ENCODE results near the gene EPHA2. TPM values are rescaled to one million over a fixed set of nuclear protein-coding genes. Genes with fewer than 3 reads are reported as not detected.

Gene EPHA2
- total and polyA plus RNA-seq, 2 experiments from 2014 or later: 9.8 to 26.2 TPM

- Histone ChIP-seq H3K27ac (no peak overlapping the region), H3K4me1 (ENCODE audit: low read depth) (peaks cover 8% of the 10 kb centered on the region), H3K27me3 (no peaks in the 10 kb centered on the region), H3K4me3 (no peak overlapping the region), H3K36me3 (peaks cover 38% of the 10 kb centered on the region), H3K9me3 (ENCODE audit: low read depth) (no peaks in the 10 kb centered on the region)
- no peak for DNase-seq (ENCODE audit: low read depth in 1 of 2, low spot score in 1 of 2)
- TF ChIP-seq, protein P1, sequence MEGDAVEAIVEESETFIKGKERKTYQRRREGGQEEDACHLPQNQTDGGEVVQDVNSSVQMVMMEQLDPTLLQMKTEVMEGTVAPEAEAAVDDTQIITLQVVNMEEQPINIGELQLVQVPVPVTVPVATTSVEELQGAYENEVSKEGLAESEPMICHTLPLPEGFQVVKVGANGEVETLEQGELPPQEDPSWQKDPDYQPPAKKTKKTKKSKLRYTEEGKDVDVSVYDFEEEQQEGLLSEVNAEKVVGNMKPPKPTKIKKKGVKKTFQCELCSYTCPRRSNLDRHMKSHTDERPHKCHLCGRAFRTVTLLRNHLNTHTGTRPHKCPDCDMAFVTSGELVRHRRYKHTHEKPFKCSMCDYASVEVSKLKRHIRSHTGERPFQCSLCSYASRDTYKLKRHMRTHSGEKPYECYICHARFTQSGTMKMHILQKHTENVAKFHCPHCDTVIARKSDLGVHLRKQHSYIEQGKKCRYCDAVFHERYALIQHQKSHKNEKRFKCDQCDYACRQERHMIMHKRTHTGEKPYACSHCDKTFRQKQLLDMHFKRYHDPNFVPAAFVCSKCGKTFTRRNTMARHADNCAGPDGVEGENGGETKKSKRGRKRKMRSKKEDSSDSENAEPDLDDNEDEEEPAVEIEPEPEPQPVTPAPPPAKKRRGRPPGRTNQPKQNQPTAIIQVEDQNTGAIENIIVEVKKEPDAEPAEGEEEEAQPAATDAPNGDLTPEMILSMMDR (IDR thresholded peaks at IDR 0.05; ENCODE audit: low read depth, low read length): no peak
These were observed 21.6 kb downstream of the EPHA2 start for GRCh38 chr1:16134066-16134801.

DNA sequence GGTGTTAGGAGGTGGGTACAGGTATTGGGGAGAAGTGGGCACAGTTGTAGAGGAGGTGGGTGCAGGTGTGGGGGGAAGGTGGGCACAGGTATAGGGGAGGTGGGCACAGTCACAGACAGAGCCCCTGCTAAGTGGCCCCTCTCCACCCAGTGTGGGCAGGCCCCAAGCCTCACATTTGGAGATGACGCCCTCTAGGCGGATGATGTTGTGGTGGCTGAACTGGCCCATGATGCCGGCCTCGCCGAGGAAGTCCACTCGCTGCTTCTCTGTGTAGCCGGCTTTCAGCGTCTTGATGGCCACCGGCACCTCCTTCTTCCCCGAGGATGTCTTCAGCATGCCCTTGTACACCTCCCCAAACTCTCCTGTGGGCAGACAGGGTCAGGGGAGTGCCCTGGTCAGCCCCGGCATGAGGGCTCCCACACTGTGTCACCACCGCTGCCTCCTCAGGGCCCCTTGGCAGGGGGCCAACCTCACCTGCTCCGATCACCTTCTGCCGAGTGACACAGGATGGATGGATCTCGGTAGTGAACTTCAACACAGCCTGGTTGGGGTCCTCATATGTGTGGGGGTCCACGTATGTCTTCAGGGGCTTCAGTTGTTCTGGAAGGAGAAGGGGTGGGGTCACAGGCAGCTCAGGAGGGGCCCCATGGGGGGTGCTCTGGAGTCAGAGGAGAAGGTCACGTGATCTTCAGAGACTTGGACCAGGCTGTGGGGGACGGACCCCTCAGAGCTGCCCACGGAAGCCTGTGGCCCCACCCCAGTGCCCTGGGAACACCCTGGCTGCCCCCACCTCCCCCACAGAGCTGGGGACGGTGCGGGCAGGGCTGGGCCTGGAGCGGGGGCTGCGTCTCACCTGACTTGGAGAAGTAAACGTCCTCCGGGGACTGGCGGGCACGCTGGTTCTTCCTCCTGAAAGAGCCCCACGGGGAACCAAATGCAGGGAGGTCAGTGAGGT, 22.6 kb downstream of the EPHA2 start:
- H3K4me3 ChIP-seq: no peak overlapping the region
- H3K36me3 ChIP-seq: peaks cover 40% of the 10 kb centered on the region
- H3K27ac ChIP-seq: no peak overlapping the region
- TF ChIP-seq, protein P1 (IDR thresholded peaks at IDR 0.05; ENCODE audit: low read depth, low read length): no peak
- no peaks in the 10 kb centered on the region for H3K9me3 ChIP-seq (ENCODE audit: low read depth)
- DNase-seq (ENCODE audit: low read depth in 1 of 2, low spot score in 1 of 2): no peak
- no peaks in the 10 kb centered on the region for H3K4me1 ChIP-seq (ENCODE audit: low read depth)
- H3K27me3 ChIP-seq: no peaks in the 10 kb centered on the region

DNA sequence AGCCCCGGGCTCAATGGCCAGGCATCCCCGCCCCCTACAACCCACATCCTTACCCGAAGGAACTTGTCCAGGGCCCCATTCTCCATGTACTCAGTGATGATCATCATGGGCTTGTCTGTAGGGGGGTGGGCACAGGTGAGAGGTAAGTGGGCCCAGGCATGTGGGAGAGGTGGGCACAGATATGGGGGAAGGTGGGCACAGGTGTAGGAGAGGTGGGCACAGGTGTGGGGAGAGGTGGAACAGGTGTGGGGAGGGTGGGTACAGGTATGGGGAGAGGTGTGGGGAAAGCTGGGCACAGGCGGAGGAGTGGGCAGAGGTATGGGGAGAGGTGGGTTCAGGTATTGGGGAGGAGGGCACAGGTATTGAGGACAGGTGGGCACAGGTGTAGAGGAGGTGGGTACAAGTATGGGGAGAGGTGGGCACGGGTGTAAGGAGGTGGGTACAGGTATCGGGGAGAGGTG, 23.5 kb downstream of the EPHA2 start:
- Histone ChIP-seq H3K27me3 (no peaks in the 10 kb centered on the region), H3K27ac (no peak overlapping the region), H3K36me3 (peaks cover 37% of the 10 kb centered on the region), H3K9me3 (ENCODE audit: low read depth) (no peaks in the 10 kb centered on the region), H3K4me1 (ENCODE audit: low read depth) (no peaks in the 10 kb centered on the region), H3K4me3 (no peak overlapping the region)
- no peak for DNase-seq (ENCODE audit: low read depth in 1 of 2, low spot score in 1 of 2)
- TF ChIP-seq, protein P1 (IDR thresholded peaks at IDR 0.05; ENCODE audit: low read depth, low read length): no peak

DNA sequence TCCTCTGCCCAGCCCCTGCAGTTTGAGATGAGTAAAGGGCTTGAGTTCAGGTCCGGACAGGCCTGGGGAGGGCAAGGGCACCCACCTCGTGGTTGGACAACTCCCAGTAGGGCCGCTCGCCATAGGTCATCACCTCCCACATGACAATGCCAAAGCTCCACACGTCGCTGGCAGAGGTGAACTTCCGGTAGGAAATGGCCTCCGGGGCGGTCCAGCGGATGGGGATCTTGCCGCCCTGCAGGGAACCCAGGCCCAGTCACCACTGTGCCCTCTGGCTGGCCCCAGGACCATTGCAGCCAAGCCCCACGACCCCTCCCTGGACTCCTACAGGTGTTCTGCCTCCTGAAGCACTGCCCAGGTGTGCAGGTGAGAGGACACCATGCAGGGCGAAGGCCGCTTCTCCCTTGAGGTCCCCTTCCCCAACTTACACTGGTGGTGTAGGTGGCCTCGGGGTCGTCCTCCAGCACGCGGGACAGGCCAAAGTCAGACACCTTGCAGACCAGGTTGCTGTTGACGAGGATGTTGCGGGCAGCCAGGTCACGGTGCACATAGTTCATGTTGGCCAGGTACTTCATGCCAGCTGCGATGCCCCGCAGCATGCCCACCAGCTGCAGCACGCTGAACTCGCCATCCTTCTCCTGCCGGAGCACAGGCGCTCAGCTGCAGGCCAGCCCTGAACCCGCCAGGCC, 24.1 kb downstream of the EPHA2 start:
- Histone ChIP-seq H3K36me3 (peaks cover 37% of the 10 kb centered on the region), H3K27me3 (no peaks in the 10 kb centered on the region), H3K4me3 (no peak overlapping the region), H3K27ac (no peak overlapping the region), H3K9me3 (ENCODE audit: low read depth) (no peaks in the 10 kb centered on the region), H3K4me1 (ENCODE audit: low read depth) (no peaks in the 10 kb centered on the region)
- DNase-seq (ENCODE audit: low read depth in 1 of 2, low spot score in 1 of 2): no peak
- TF ChIP-seq, protein P1 (IDR thresholded peaks at IDR 0.05; ENCODE audit: low read depth, low read length): no peak

DNA sequence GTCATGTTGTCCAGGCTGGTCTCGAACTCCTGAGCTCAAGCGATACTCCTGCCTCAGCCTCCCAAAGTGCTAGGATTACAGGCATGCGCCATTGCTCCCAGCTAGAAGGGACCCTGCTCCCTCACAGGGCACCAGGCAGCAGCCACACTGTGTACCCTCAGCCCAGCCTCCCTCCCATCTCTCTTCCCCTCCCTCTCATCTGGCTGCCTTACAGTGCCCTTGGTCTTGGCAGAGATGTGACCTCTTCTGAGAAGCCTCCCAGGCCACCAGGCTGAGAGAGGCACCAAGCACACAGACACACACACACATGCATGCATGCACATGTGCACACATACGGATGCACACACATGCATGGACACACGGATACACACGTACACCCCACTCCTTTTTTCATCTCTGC, 25.0 kb downstream of the EPHA2 start:
- Histone ChIP-seq H3K4me1 (ENCODE audit: low read depth) (no peaks in the 10 kb centered on the region), H3K36me3 (peaks cover 37% of the 10 kb centered on the region), H3K4me3 (no peak overlapping the region), H3K27ac (no peak overlapping the region), H3K27me3 (no peaks in the 10 kb centered on the region), H3K9me3 (ENCODE audit: low read depth) (no peaks in the 10 kb centered on the region)
- DNase-seq (ENCODE audit: low read depth in 1 of 2, low spot score in 1 of 2): no peak
- TF ChIP-seq, protein P1 (IDR thresholded peaks at IDR 0.05; ENCODE audit: low read depth, low read length): no peak

Data from cardiac muscle cell (in vitro differentiated cells and primary cell).